Suprapubic skin (tissue), 4 donors: ENCODE results near the gene RBM5. TPM values are rescaled to one million over a fixed set of nuclear protein-coding genes. Genes with fewer than 3 reads are reported as not detected.

Source experiments
- DNase-seq, 2 donors: peaks; one replicate each; pipeline ENCODE4 v3.0.0-alpha.2; 2019; ENCODE audit warnings: low spot score in 2 of 2
- H3K27ac ChIP-seq: fragments of 200-600 bp; sonication (generic); one replicate; pipeline ENCODE4 v1.5.1; 2019
- H3K27me3 ChIP-seq: fragments of 200-600 bp; sonication (generic); one replicate; pipeline ENCODE4 v1.5.1; 2019
- H3K36me3 ChIP-seq: fragments of 200-600 bp; sonication (generic); one replicate; pipeline ENCODE4 v1.5.1; 2019
- H3K4me1 ChIP-seq: fragments of 200-600 bp; sonication (generic); one replicate; pipeline ENCODE4 v1.5.1; 2019
- H3K4me3 ChIP-seq: fragments of 200-600 bp; sonication (generic); one replicate; pipeline ENCODE4 v1.5.1; 2019; ENCODE audit warnings: mild to moderate bottlenecking
- H3K9me3 ChIP-seq: fragments of 200-600 bp; sonication (generic); one replicate; pipeline ENCODE4 v1.5.1; 2019
- CTCF ChIP-seq, 2 donors: fragments of 200-600 bp in 1 of 2; fragments of 450-650 bp in 1 of 2; sonication (generic) in 1 of 2; IDR thresholded peaks; one replicate each; pipeline ENCODE4 v1.5.1; 2016 to 2019; ENCODE audit warnings: antibody characterized with exemption in 2 of 2, mild to moderate bottlenecking in 1 of 2, moderate library complexity in 1 of 2
- EP300 ChIP-seq: sonication (generic); formaldehyde crosslinking; IDR thresholded peaks from one replicate; pipeline ENCODE4 v1.6.1; 2017; ENCODE audit warnings: antibody characterized with exemption
- POLR2A ChIP-seq, 2 donors: fragments of 450-650 bp; IDR thresholded peaks; one replicate each; pipeline ENCODE4 v1.6.1; 2017; ENCODE audit warnings: antibody characterized with exemption in 2 of 2, mild to moderate bottlenecking in 2 of 2, moderate library complexity in 2 of 2
- POLR2AphosphoS5 ChIP-seq, 3 donors: sonication (generic); formaldehyde crosslinking; IDR thresholded peaks; one replicate each; pipeline ENCODE4 v1.6.1; 2017; ENCODE audit warnings: antibody characterized with exemption in 3 of 3
- WGBS: methylation state at CpG from one replicate; pipeline ENCODE4 v1.1.5; 2018; 5-methylcytosine and 5-hydroxymethylcytosine counted together
- total RNA-seq, 4 donors: library from RNA; depleted of rRNA; stranded (reverse); fragments of >200 nt; gene quantifications; one replicate each; pipeline ENCODE4 v1.1.0, GENCODE V29; 2016

RBM5 gene
- total RNA-seq, 4 donors from 2014 or later, result 129 to 681 (median 208) TPM

GRCh38 chr3:50127251-50127691, 38.6 kb downstream of the RBM5 start:
- DNase-seq, result no peak
- WGBS, result 83% methylated on average over 8 of the region's 8 CpGs
- no peaks in the 10 kb centered on the region for H3K27me3 ChIP-seq

GRCh38 chr3:50128001-50128400, 39.3 kb downstream of the RBM5 start:
- Histone ChIP-seq H3K27ac (no peak overlapping the region), H3K36me3 (no peaks in the 10 kb centered on the region), H3K4me3 (no peak overlapping the region), H3K9me3 (no peaks in the 10 kb centered on the region), H3K27me3 (no peaks in the 10 kb centered on the region), H3K4me1 (peaks cover 38% of the 10 kb centered on the region)
- DNase-seq, result no peak
- 84% methylated on average over 4 of the region's 4 CpGs for WGBS
- TF ChIP-seq POLR2AphosphoS5 (IDR thresholded peaks at IDR 0.05) (no peak), EP300 (no peak), POLR2A (IDR thresholded peaks at IDR 0.05) (no peak), CTCF (IDR thresholded peaks at IDR 0.05) (no peak)

More at GRCh38 chr3:50127251-50127691, 38.6 kb downstream of the RBM5 start:
- H3K4me1 ChIP-seq, result peaks cover 46% of the 10 kb centered on the region
- no peaks in the 10 kb centered on the region for H3K9me3 ChIP-seq
- no peak overlapping the region for H3K4me3 ChIP-seq
- no peaks in the 10 kb centered on the region for H3K36me3 ChIP-seq
- TF ChIP-seq CTCF (IDR thresholded peaks at IDR 0.05) (no peak), POLR2A (IDR thresholded peaks at IDR 0.05) (no peak), EP300 (no peak), POLR2AphosphoS5 (IDR thresholded peaks at IDR 0.05) (no peak)
- no peak overlapping the region for H3K27ac ChIP-seq

- Histone ChIP-seq H3K27me3 (no peaks in the 10 kb centered on the region), H3K4me3 (no peak overlapping the region), H3K27ac (no peak overlapping the region), H3K36me3 (no peaks in the 10 kb centered on the region), H3K9me3 (no peaks in the 10 kb centered on the region), H3K4me1 (peaks cover 18% of the 10 kb centered on the region)
- 100% methylated on average over 1 of the region's 2 CpGs for WGBS
- DNase-seq, result no peak
- TF ChIP-seq POLR2A (IDR thresholded peaks at IDR 0.05) (no peak), CTCF (IDR thresholded peaks at IDR 0.05) (no peak), POLR2AphosphoS5 (IDR thresholded peaks at IDR 0.05) (no peak), EP300 (no peak)
Observed at GRCh38 chr3:50130436-50130835, 41.7 kb downstream of the RBM5 start.

GRCh38 chr3:50132421-50133282, 43.9 kb downstream of the RBM5 start:
- H3K4me3 ChIP-seq, result no peak overlapping the region
- TF ChIP-seq POLR2A (IDR thresholded peaks at IDR 0.05), result no peak
- TF ChIP-seq EP300, result no peak
- no peak for TF ChIP-seq CTCF (IDR thresholded peaks at IDR 0.05)
- no peak for TF ChIP-seq POLR2AphosphoS5 (IDR thresholded peaks at IDR 0.05)
- H3K27ac ChIP-seq, result no peak overlapping the region
- no peak for DNase-seq
- no peaks in the 10 kb centered on the region for H3K9me3 ChIP-seq
- no peaks in the 10 kb centered on the region for H3K36me3 ChIP-seq
- peaks cover 16% of the 10 kb centered on the region for H3K4me1 ChIP-seq
- H3K27me3 ChIP-seq, result no peaks in the 10 kb centered on the region
- WGBS, result 73% methylated on average over 6 of the region's 6 CpGs

- Histone ChIP-seq H3K36me3 (no peaks in the 10 kb centered on the region), H3K27me3 (no peaks in the 10 kb centered on the region), H3K4me3 (no peak overlapping the region), H3K9me3 (no peaks in the 10 kb centered on the region), H3K27ac (no peak overlapping the region), H3K4me1 (peaks cover 22% of the 10 kb centered on the region)
- DNase-seq, result no peak
- WGBS, result 72% methylated on average over 4 of the region's 4 CpGs
- TF ChIP-seq POLR2AphosphoS5 (IDR thresholded peaks at IDR 0.05) (no peak), EP300 (no peak), CTCF (IDR thresholded peaks at IDR 0.05) (no peak), POLR2A (IDR thresholded peaks at IDR 0.05) (no peak)
Observed at GRCh38 chr3:50133283-50133615, 44.5 kb downstream of the RBM5 start.
